ENCODE data around the gene HRK.

HRK gene

DNA sequence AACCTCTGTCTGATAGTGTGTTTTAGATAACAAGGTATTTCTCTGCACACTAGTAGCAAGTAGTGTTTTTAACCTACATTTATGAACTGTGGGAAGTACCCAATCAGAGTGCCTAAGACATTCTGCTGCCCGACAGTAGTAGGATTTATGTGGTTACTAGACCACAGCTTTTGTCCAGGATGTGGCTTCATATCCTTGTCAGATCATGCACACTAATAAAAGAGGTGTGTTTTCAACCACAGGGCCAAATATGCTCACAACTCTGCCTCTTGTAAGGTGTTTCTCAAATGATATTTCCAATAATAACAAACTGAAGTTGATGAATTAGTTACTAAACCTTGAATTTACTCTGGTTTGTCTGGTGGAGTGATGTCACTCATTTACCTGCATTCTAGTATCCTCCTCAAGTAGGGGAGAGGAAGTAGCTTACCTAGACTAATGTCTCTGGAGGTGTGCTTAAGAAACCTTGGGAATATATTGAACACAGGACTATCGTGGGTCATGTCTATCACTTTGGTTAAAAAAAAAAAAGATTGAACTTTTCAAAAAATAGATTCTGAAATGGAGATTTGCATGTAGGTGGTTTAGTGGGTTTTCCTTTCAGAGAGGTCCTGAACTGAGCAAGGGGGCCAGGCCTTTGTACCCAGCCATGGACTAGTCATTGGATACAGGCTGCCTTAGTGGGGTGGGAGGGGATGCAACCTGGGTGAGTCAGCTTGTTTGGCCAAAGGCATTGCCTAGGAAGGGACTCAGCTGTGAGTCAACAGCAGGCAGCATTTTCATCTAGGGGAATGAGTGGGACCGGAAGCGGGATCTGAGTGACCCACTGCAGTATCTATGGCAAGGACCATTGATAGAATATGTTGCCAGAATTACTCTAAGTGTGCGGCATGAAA is 43.6 kb upstream of the HRK start:
- H3K9me3 ChIP-seq, result no peaks in the 10 kb centered on the region
- peaks cover 14 to 18% (median 16%) of the 10 kb centered on the region in 3 donors for H3K36me3 ChIP-seq
- peaks cover 0 to 46% (median 12%) of the 10 kb centered on the region in 4 donors for H3K4me1 ChIP-seq
- intact Hi-C loops (cut with DNase I; ENCODE audit: low total_unique reads), result no loop called here
- H3K27me3 ChIP-seq, result no peaks in the 10 kb centered on the region
- no peak for TF ChIP-seq CTCF (IDR thresholded peaks at IDR 0.05)
- no peak overlapping the region for H3K27ac ChIP-seq
- no peak for DNase-seq
- H3K4me3 ChIP-seq, result no peak overlapping the region

DNA sequence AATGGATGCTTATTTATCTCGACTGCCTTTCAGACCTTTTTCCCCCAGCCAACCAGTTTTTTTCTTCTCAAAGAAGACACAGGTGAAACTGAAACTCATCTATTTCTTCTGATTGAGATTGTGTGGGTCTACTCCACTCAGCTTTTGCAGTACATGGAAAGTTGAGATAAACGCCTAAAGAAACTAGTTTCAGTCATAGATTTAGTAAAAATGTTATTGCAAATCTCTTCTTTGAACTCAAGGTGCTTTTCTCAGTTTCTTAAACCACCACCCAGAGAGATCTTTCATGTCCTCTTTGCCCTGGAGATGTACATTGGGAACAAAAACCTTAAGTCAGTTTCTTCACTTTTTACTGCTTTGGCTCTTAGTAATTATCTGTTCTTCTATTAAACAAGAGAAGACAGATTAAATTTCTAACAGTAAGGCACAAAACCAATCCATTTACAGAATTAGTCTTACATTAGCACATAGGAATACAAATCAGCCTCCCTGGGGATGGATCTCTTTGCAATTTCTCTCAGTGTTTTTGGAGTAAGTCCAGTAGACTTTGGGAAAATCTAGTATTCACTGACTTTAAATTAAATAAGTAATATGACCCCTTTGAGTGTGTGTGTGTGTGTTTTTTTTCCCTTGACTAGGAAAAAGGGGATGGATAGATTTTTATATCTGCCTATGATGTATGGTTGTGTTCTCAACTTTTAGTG is 41.1 kb upstream of the HRK start:
- peaks cover 0 to 43% (median 14%) of the 10 kb centered on the region in 4 donors for H3K4me1 ChIP-seq
- TF ChIP-seq CTCF (IDR thresholded peaks at IDR 0.05), result no peak
- intact Hi-C loops (cut with DNase I; ENCODE audit: low total_unique reads), result no loop called here
- no peak for DNase-seq
- no peaks in the 10 kb centered on the region for H3K36me3 ChIP-seq
- no peaks in the 10 kb centered on the region for H3K27me3 ChIP-seq
- no peaks in the 10 kb centered on the region for H3K9me3 ChIP-seq
- H3K27ac ChIP-seq, result no peak overlapping the region
- no peak overlapping the region for H3K4me3 ChIP-seq

GRCh38 chr12:116920939-116921338 is 39.7 kb upstream of the HRK start:
- DNase-seq, result no peak
- intact Hi-C loops (cut with DNase I; ENCODE audit: low total_unique reads), result no loop called here
- H3K36me3 ChIP-seq, result no peaks in the 10 kb centered on the region
- H3K4me1 ChIP-seq, result peaks cover 0 to 34% (median 8%) of the 10 kb centered on the region in 4 donors
- no peak overlapping the region for H3K4me3 ChIP-seq
- no peaks in the 10 kb centered on the region for H3K27me3 ChIP-seq
- no peaks in the 10 kb centered on the region for H3K9me3 ChIP-seq
- TF ChIP-seq CTCF (IDR thresholded peaks at IDR 0.05), result no peak
- H3K27ac ChIP-seq, result no peak overlapping the region

DNA sequence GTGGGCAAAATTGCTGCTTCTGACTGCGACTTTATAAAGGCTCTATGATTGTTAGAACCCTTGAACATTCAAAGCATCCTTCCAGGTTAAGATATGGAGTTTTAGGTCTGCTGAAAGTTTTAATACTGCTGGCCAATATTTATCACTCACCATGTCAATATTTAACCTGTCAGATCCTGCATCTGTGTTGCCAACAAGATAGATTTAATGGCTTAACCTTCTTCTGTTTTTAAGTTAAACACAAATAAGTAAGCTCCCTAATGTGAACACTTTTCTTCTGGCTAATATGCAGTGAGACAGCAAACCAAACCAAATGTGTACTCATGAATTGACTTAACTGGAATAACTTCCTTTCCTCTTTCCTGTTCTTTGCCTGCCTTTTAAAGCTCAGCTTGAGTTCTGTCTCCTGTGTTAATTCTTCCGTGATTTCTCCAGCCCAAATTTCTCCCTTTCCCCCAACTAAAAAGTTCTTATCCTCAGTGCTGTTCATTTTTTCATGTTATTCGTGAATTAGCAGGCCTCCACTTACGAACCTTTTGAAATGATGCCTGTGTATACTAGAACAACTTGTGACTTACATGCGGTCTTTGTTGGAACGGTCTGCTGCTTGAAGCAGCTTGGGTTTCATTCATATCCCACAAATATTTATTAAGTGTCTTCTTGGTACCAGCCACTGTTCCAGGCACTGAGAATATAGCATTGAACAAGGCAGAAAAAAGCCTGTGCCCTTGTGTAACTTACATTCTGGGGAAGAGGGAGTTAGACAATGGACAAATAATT is 38.7 kb upstream of the HRK start:
- TF ChIP-seq CTCF (IDR thresholded peaks at IDR 0.05), result no peak
- Histone ChIP-seq H3K4me3 (no peak overlapping the region), H3K27ac (peak overlapping the region in 1 of 2 donors; percentile 4), H3K27me3 (no peaks in the 10 kb centered on the region), H3K9me3 (no peaks in the 10 kb centered on the region), H3K36me3 (no peaks in the 10 kb centered on the region), H3K4me1 (peaks cover 0 to 23% (median 7%) of the 10 kb centered on the region in 4 donors)
- no peak for DNase-seq
- intact Hi-C loops (cut with DNase I; ENCODE audit: low total_unique reads), result no loop called here

- H3K4me3 ChIP-seq, result no peak overlapping the region
- intact Hi-C loops (cut with DNase I; ENCODE audit: low total_unique reads), result no loop called here
- no peak overlapping the region for H3K27ac ChIP-seq
- DNase-seq, result no peak
- no peaks in the 10 kb centered on the region for H3K36me3 ChIP-seq
- H3K4me1 ChIP-seq, result peaks cover 0 to 19% (median 5%) of the 10 kb centered on the region in 4 donors
- no peaks in the 10 kb centered on the region for H3K27me3 ChIP-seq
- H3K9me3 ChIP-seq, result no peaks in the 10 kb centered on the region
- TF ChIP-seq CTCF (IDR thresholded peaks at IDR 0.05), result no peak
These were observed 38.0 kb upstream of the HRK start for GRCh38 chr12:116919247-116919661.

All from tibial artery (tissue), 4 donors.